ENCODE measurements around the gene TAGLN3.

DNA sequence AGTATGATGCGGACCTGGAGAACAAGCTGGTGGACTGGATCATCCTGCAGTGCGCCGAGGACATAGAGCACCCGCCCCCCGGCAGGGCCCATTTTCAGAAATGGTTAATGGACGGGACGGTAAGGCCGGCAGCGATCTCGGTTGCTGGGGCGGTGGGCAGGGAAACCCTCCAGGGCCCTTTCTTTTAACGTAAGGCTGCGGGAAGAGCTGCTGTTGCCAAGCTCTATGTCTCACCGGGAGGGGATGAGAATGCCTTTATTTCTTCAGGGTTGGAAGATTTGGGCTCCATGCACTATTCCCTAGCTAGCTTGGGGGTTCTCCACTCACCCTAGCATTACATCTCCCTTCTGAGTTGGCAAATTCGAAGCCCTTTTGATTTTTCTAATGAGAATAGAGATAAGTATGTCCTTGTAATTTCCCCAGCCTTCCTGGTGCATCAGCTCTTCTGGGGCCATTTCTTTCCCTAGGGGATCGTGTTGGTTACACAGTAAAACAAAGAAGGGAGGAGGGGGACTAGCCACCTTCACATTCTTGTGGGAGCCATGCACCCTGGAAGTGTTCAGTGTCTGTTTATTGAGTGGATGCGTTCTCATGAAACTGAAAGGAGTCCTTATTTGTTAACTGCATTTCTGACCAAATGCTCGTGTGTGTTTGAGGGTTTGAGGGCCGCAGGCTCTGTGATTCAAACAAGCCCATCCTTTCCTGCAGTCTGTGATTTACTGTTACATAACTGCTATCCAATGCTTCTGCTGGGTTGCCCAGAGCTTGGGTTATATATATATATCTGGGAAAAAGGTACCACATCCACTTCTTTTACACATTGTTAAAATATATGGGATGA lies 982 bp downstream of the TAGLN3 start:
- TF ChIP-seq ZNF645 (tag by site-specific recombination; IDR thresholded peaks at IDR 0.05) (no peak), SCRT2 (tag by site-specific recombination; IDR thresholded peaks at IDR 0.05) (no peak), YY1 (tag by site-specific recombination; IDR thresholded peaks at IDR 0.05) (no peak), ZNF221 (tag by site-specific recombination; IDR thresholded peaks at IDR 0.05; ENCODE audit: borderline replicate concordance) (no peak), ZNF398 (tag by site-specific recombination; IDR thresholded peaks at IDR 0.05) (no peak), KLF9 (tag by site-specific recombination; IDR thresholded peaks at IDR 0.05; ENCODE audit: low read depth) (no peak)
- TF ChIP-seq, protein P1, sequence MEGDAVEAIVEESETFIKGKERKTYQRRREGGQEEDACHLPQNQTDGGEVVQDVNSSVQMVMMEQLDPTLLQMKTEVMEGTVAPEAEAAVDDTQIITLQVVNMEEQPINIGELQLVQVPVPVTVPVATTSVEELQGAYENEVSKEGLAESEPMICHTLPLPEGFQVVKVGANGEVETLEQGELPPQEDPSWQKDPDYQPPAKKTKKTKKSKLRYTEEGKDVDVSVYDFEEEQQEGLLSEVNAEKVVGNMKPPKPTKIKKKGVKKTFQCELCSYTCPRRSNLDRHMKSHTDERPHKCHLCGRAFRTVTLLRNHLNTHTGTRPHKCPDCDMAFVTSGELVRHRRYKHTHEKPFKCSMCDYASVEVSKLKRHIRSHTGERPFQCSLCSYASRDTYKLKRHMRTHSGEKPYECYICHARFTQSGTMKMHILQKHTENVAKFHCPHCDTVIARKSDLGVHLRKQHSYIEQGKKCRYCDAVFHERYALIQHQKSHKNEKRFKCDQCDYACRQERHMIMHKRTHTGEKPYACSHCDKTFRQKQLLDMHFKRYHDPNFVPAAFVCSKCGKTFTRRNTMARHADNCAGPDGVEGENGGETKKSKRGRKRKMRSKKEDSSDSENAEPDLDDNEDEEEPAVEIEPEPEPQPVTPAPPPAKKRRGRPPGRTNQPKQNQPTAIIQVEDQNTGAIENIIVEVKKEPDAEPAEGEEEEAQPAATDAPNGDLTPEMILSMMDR (tag by site-specific recombination; IDR thresholded peaks at IDR 0.05), result no peak
- TF ChIP-seq, protein P2, sequence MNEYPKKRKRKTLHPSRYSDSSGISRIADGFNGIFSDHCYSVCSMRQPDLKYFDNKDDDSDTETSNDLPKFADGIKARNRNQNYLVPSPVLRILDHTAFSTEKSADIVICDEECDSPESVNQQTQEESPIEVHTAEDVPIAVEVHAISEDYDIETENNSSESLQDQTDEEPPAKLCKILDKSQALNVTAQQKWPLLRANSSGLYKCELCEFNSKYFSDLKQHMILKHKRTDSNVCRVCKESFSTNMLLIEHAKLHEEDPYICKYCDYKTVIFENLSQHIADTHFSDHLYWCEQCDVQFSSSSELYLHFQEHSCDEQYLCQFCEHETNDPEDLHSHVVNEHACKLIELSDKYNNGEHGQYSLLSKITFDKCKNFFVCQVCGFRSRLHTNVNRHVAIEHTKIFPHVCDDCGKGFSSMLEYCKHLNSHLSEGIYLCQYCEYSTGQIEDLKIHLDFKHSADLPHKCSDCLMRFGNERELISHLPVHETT (tag by site-specific recombination; IDR thresholded peaks at IDR 0.05), result no peak
